GM18858 (cell line): ENCODE measurements around the gene RNF112.
A peak's percentile ranks its signal among the peaks of the same experiment; 100 is the strongest.

Source experiments
- ATAC-seq: cut with Tn5 transposase; IDR thresholded peaks from one replicate; pipeline ENCODE4 v1.9.1; 2021; ENCODE audit not compliant: unreplicated experiment

The RNF112 gene, protein sequence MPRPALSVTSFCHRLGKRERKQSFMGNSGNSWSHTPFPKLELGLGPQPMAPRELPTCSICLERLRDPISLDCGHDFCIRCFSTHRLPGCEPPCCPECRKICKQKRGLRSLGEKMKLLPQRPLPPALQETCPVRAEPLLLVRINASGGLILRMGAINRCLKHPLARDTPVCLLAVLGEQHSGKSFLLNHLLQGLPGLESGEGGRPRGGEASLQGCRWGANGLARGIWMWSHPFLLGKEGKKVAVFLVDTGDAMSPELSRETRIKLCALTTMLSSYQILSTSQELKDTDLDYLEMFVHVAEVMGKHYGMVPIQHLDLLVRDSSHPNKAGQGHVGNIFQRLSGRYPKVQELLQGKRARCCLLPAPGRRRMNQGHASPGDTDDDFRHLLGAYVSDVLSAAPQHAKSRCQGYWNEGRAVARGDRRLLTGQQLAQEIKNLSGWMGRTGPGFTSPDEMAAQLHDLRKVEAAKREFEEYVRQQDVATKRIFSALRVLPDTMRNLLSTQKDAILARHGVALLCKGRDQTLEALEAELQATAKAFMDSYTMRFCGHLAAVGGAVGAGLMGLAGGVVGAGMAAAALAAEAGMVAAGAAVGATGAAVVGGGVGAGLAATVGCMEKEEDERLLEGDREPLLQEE

DNA sequence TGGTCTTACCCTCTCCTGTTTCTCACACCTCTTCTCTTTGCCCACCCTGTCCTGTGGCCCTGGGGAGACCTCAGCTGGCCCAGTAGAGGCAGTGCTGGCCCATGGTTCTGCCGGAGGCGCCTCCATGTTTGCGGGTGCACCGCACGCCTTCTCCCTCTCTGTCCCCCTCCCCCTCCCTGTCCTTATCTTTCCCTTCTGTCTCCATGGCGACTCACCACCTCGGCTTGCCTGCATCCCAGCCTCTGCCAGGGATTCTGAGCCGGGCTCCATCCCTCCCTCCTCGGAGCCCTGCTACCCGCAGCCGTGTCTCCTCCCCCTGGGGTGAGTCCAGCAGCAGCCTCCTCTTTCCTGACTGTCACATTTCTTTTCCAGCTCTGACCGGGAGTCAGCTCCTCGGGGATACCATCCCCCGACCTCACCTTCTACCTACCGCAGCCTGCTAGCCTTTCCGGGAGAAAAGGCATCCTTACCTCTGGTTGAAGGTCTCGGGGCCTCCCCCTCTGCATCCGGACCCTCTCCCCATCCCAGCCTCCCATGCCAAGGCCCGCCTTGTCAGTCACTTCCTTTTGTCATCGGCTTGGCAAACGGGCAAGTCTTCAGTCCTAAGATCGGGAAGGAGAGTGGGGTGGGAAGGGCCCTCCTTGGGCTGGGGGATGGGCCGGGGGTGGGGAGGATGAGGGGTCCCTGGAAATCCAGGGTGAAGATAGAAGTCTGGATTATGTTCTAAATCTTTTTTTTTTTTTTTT is at the start of gene RNF112:
Gene RNF112 (plus strand): TSS at position 358 of the 746 bp plus-strand sequence. CDS start 177 bp downstream, at position 535.
- ATAC-seq, result no peak

DNA sequence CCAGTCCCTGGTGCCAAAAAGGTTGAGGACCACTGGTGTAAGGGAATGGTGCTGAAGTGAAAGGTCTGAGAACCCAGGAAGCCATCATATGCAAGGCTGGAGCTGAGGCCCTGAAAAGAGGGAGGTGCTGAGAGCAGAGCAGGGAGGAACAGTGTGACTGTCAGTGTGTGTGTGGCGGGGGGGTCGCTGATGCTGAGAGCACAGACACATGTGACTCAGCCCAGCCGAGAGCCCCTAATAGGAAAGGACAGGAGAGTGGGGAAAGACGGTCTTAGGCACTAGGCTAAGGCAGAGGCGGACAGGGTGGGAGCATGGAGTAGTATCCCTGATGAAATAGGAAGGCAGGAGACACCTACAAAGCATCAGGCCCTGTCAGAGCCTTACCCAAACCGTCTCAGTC is 49.7 kb upstream of the RNF112 start:
- ATAC-seq, result no peak

DNA sequence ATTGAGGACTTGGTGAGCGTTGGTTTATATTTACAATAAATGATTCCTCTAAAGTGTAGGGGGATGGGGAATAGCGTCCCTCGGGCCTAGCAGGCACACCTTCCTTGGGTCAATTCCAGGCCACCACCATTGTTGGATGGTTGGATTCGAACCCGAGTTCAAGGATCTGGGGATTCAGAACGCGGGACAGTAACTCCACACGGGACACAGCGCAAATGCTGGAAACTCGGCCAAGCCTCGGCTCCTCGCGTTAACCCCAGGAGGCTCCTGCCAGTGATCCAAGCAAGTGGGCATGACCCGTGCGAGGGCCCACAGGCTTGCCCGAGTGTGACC is 49.1 kb upstream of the RNF112 start:
- no peak for ATAC-seq

DNA sequence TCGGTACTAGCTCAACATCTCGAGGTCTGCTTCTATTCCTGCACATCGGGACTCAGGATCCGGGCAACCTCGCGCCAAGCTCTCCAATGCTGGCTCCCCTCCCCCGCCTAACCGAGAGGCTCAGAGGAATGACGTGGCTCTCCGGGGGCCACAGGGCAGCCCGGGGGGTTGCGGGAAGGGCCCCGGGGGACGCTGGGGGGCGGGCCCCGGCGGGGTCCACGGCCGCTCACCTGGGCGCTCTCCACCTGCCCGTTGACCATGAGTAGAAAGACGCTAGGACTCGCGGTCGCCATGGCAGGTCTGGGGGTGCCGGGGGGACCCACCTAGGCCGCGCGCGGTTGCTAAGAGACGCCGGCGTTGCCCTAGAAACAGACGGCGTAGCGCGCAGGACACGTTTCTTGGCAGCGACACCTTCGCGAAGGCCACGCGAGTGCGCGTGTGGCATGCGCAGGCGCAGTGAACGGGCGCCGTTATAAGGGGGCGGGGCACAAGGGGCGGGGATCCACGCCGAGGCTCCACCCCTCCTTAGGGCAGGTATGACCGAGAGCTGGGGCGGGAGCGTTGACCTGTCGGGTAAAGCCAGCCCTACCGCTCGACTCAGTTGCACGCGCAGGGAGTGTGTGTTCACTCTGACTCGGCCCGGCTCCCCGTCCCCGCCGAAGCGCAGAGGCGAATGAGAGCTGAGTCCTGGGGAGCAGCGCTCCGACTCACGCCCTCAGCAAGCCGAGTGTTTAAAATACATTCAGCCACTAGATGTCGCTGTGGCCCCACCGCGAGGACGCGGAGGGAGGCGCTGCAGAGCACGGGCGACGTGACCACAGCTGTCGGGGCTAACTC is 48.5 kb upstream of the RNF112 start, which contains the start of gene B9D1:
Gene B9D1 (minus strand): TSS at position 447 of the 837 bp plus-strand sequence. CDS start 154 bp downstream, at position 293.
- ATAC-seq, result peak; percentile 60

DNA sequence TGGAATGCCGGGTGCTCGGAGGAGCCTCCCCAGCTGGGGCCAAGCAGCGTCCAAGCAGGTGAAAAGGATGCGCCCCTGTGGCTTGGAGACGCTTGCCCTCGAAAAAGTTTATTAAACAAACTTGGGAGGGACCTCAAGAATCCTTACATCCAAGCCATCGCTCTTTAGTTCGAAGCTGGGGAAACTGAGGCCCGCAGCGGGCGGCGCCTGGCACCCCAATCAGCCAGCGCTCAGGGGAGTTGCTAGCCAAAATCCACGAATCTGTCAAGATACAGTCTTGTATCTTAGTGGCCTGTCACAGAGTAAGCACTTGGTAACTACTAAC is 48.0 kb upstream of the RNF112 start:
- ATAC-seq, result no peak

DNA sequence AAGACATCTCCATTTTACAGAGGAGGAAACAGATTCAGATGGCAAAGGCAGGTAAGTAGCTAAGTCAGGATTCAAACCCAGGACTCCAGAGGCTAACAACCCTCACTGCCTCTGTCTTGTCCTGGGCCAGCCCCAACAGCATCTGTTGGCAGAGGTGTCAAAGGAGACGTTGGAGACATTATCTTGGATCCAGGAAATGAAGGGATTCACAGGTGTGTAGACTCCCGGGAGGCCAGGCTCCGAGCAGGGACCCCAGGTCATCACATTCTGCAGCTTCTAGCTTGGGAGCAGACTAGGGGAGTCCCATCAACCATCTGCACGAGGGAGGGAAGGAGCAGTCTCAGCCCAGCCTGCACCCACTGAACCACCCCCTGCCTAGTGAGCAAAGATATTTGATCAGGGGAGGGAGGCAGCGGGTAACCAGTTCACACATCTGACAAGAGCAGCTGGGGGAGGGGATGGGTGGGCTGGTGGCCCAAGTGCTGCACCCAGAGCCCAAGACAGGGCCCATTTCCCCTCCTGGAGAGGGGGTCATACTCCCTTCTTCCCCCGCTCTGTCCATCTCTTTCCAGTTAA is 47.5 kb upstream of the RNF112 start:
- ATAC-seq, result no peak

DNA sequence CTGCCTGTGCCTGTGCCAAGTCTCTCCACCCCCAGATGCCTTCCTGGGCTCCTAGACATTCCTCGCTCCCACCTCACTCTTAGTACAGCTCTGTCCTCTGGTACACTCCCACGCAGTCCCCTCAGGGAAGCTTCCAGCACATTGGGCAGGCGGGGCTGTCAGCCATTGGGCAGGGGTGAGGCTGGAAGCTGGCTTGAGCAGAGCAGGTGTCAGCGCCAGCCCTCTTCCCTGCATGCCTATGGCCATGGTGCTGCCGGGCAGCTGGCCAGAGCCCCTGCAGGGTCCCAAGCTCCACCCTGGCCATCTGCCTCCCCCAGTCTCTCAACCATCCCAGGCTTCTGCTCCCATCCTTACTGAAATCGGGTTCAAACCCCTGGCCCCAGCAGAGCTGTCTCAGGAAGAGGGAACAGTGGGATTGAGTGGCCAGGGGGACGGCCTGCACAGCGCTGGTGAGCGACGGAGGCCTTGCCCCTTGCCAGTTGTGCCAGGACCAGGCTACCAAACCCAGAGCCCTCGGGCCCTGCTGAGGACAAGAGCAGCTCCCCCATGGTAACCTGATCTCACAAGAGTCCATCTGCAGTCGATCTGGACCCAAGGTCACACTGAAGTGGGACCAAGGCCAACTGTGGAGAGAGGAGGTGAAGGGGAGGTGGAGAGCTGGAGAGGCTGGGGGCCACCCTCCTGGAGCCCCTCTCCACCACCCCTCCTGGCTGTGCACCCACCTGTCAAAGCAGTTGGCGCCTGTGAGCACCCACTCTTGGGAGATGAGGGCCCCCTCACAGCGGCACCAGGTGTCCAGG is 46.1 kb upstream of the RNF112 start:
- no peak for ATAC-seq

DNA sequence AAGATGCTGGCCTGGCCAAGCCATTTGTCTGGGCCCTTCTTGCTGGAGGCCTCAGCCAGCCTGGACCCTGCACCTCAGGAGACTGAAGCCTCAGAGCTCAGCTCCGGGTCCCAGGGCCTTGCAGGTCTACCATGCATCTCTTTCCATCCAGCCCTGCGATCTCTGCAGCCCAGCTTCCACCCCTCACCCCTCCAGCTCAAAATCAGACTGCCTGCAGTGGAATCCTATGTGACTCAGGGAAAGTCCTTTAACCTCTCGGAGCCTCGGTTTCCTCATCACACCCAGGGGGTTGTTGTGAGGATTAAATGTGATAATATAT is 45.6 kb upstream of the RNF112 start:
- ATAC-seq, result no peak

DNA sequence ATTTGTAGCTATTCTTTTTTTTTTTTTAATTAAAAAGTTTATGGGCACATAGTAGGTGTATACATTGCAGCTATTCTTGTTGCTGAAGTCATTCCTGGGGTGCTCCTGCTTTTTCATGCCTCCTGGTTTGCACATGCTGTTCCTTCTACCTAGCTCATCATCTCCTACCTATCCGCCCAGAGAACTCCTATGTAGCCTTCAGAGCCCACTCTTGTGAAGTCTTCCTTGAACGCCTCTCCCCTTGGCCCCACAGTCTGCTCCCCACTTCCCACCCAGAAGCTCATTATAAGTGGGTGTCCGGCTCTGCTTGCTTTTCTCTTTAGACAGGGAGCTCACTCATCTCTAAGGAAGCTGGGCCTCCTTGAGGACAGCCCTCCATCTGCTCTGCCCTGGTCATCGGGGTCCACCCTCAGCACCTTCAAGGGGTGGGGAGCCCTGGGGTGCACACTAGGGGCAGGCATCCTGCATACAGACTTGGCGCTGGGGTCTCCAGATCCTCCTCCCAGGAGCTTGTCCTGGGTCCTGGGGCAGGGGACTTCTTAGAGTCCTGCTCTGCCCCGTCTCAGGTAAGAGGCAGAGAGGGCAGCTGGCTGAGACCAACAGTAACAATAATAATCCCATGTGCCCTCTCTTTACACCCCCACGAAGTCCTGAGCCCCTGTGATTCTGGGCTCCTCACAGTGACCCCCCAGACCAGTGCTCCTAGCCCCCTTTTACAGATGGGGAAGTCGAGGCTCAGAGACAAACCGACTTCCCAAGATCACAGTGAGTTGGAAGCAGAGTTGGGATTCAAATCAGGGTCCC is 45.0 kb upstream of the RNF112 start:
- ATAC-seq, result no peak

DNA sequence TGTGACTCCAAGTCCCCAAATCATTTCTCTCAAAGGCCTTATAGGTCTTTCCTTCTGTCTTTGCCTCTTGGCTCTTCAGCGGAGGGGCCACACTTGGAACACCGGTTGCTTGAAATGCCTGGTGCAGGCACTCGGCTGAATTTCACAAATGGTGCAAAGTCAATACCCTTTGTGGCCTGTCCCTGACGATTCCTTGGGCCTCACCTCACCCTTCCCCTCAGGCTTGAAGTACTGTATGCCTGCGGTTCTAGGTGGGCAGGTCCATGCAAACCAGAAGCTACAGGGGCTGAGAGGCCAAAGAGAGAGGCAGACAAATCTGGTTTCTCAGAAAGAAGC is 44.4 kb upstream of the RNF112 start:
- ATAC-seq, result no peak

DNA sequence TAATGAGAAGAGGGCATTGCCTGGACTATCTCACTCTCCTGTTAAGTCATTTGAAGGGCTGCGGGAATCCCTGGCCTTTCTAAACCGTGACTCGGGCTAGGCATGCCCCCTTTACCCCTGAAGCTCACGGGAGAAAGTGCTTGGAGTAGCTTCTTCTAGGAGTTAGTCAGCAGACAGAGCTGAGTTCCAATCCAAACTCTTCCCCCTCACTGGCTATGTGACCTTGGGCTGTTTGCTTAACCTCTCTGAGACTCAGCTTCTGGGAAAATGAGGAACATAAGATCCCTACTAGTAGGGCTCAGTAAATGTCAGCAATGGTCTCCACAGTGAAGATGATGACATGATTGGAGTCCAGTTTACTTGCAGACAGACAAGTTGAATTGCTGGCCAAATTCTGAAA is 42.8 kb upstream of the RNF112 start:
- ATAC-seq, result no peak

DNA sequence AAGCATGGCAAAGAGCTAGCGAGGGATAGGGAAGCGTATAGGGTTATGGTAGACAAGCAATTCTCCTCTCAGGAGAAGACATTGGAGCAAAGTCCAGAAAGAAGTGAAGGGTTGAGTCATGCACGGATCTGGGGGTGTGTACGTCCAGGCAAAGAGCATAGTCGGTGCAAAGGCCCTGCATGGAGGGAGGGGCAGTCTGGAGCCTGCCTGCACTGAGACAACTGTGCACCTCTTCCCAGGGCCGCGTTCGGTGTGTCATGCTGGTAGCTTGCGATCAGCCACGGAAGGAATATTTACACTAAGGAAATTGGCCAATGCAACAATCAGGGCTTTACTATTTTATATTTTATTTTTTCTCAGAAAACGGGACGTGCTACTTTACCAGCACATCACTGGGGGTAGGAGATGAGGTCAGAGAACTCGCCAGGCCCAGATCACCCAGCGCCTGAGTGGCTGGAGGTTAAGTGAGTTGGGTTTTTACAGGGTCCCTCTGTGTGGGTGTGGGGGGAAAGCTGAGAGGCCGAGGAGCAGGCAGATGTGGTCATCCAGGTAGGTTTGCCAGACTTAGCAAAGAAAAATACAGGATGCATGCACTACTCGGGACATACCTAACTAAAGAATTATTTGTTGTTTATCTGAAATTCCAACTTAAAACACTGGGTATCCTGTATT is 41.8 kb upstream of the RNF112 start:
- no peak for ATAC-seq

DNA sequence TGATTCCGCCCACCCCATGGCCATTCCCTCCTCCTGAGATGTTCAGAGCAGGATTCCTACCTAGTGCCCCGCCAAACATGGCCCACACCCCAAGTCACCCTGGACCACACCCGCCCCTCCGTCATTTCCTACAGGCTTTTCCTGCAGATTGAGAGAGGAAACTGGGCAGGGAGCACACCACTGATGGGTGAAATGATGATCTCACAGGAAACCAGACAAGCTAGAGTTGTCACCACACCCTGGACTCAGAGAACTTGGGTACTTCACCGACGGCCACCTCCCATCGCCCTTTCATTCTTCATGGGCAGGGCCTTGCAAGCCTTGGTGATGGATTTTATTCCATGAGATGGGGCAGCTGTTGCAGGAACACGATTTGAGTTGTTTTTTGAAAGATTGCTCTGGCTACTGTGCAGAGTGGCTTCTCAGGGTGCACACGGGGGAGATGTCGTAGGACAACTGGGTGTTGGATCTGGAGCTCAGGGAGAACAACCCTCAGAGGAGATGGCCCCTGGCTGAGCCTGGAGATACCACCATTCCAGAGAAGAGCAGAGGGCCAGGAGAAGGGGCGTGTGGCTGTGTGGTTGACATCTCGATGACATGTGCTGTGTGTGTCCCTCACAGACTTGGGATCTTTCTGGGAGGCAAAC is 41.1 kb upstream of the RNF112 start:
- no peak for ATAC-seq

DNA sequence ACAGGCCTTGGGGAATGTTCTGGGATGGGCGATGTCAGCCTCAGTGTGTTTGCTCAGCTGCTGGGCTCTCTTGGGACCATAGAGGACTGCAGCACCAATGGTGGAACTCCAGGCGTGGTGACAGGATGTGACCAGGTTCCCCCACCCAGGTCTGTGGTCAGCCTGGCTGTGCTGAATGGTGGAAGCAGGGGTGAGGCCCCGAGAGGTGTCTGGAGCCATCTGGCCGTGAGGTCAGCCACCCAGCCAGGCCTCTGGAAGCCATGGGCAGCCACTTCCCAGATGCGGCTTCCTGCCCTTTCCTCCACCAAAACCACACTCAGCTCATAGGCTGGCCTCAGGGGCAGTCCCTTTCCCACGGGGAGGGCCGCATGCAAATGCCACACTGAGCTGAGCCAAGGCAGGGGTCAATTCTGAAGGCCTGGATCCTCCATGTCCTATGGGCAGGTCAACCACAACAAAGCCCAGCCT is 40.5 kb upstream of the RNF112 start:
- no peak for ATAC-seq

DNA sequence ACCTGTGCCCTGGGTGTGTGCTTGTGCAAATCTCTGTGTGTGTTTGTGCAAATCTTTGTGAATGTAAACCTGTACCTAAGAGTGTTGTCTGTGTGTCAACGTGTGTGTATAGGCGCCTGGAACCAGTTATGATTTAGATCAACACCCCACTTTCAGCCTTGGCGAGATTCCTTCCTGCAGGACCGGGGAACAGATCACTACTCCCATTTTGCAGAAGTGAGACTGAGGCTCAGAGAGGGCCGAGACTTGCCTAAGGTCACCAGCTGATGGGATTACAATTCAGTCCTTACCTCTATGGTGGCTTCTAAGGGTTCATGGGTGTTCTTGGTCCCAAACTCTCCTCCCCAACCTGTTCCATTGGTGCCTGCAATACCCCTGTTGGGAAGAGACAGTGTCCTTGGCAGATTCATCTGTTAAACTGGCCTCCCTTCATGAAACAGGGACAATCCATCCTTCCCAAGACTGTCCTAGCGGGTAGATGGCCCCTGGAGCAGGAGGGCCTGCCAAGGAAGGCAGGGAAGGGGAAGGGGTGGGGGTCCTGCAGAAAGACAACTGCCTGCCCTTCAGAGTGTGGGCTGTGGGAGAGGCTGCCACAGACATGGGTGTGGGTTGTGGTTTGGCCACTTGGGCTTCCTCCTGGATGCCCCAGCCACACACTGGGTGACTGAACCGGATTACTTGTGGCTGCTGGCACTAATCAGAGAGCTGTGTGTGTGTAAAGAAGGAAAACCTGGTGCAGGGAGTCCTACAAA is 39.6 kb upstream of the RNF112 start:
- no peak for ATAC-seq

DNA sequence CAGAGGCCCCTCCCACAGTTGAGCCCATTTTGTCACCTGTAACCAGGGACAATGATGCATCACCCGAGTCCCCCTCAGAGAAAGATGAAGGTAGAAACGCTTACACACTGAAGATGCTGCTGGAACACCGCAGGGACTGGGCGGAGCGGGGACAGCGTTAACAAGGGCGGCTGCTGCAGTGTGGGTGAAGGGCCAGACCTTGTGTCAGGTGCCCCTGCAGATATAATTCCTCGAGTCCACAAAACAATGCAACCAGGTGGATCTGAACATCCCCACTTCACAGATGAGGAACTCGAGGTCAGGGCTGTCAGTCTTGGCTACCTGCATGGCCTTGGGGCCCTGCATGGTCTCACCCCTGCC is 39.0 kb upstream of the RNF112 start:
- no peak for ATAC-seq

DNA sequence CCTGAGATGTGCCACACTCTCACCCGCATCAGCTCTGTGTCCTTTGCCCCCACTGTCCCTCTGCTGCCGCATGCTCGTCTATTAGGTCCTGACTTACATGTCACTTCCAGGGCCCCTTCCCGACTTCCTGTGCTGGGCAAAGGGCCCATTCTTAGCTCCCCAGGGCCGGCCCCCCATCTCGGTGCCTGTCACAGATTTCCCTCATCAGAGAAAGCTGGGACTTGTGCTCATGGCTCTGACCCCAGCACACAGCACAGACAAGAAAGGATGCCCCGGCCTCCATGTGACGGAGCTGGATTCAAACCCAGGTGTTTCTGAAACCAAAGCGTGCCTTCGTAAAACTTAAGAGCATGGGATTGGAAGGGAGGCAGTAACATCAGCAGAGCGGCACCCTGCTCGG is 38.6 kb upstream of the RNF112 start:
- ATAC-seq, result no peak
